Neural progenitor cell (in vitro differentiated cells): ENCODE measurements around the gene ANKRD34A.

Source experiments
- EZH2 ChIP-seq: fragments of 200-600 bp; sonication (generic); IDR thresholded peaks from 2 replicates; pipeline ENCODE4 v1.6.1; 2017; ENCODE audit warnings: antibody characterized with exemption, mild to moderate bottlenecking, moderate library complexity
- EZH2phosphoT487 ChIP-seq: fragments of 200-600 bp; sonication (generic); IDR thresholded peaks from 2 replicates; pipeline ENCODE4 v1.6.1; 2017; ENCODE audit warnings: antibody characterized with exemption
- TF ChIP-seq, protein P1 (sequence below): fragments of 200-600 bp; sonication (generic); IDR thresholded peaks from 2 replicates; pipeline ENCODE4 v1.5.1; 2017; ENCODE audit warnings: antibody characterized with exemption, mild to moderate bottlenecking

DNA sequence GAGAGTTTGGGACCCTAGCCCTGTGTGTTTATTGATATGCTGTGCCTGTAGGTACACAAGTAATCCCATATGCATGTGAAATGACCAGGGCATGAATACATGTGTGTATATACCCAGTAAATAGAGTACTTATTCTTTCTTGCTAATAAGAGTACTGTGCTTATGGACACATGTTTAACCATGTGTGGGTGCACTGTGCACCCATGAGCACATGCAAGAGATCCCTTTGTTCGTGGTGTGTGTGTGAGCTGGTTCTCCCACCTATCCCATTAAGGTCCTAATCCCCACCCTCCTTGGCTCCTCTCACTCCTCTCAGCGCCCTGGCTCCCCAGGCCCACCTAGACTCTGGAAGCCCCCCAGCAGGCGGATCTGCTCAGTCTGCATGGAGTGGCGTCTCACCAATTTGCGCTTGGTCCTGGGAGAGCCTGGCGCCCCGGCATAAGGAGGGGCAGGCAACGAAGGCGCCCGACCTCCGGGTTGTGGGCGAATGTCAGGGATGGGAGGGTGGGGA lies 4.4 kb downstream of the ANKRD34A start:
- TF ChIP-seq, protein P1, sequence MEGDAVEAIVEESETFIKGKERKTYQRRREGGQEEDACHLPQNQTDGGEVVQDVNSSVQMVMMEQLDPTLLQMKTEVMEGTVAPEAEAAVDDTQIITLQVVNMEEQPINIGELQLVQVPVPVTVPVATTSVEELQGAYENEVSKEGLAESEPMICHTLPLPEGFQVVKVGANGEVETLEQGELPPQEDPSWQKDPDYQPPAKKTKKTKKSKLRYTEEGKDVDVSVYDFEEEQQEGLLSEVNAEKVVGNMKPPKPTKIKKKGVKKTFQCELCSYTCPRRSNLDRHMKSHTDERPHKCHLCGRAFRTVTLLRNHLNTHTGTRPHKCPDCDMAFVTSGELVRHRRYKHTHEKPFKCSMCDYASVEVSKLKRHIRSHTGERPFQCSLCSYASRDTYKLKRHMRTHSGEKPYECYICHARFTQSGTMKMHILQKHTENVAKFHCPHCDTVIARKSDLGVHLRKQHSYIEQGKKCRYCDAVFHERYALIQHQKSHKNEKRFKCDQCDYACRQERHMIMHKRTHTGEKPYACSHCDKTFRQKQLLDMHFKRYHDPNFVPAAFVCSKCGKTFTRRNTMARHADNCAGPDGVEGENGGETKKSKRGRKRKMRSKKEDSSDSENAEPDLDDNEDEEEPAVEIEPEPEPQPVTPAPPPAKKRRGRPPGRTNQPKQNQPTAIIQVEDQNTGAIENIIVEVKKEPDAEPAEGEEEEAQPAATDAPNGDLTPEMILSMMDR = no peak
- TF ChIP-seq EZH2 = no peak
- peak; percentile 9 for TF ChIP-seq EZH2phosphoT487
